HS-27A (cell line): ENCODE results near the gene CIDEB.
"Not testable (repeated sequence)": the region's sequence is repeated elsewhere in the genome, so short reads cannot be mapped to it uniquely, and the experiment has no call there.

Experiments used
- DNase-seq: peaks from one replicate; pipeline ENCODE4 v3.0.0-alpha.2; 2012; ENCODE audit warnings: low read depth, missing footprints

CIDEB gene

GRCh38 chr14:24307575-24308341 is at the start of gene CIDEB:
Gene CIDEB, minus strand, starts transcription at chr14:24307977. Its CDS starts 119 bp downstream, at chr14:24307858.
- no peak for DNase-seq

GRCh38 chr14:24356208-24356607 is 48.4 kb upstream of the CIDEB start:
- no peak for DNase-seq

- DNase-seq: no peak
Observed at GRCh38 chr14:24355009-24355408, 47.2 kb upstream of the CIDEB start.

- DNase-seq: not testable (repeated sequence)
Observed at GRCh38 chr14:24354482-24354825, 46.7 kb upstream of the CIDEB start.

GRCh38 chr14:24353559-24354481 is 46.0 kb upstream of the CIDEB start:
- no peak for DNase-seq

GRCh38 chr14:24351517-24351916 is 43.7 kb upstream of the CIDEB start:
- no peak for DNase-seq

GRCh38 chr14:24349742-24350141 is 42.0 kb upstream of the CIDEB start:
- DNase-seq: no peak

GRCh38 chr14:24348186-24348585 is 40.4 kb upstream of the CIDEB start:
- no peak for DNase-seq

GRCh38 chr14:24347134-24347533 is 39.4 kb upstream of the CIDEB start:
- no peak for DNase-seq

GRCh38 chr14:24343795-24344660 is 36.3 kb upstream of the CIDEB start:
- DNase-seq: no peak

GRCh38 chr14:24342889-24343288 is 35.1 kb upstream of the CIDEB start:
- DNase-seq: no peak

GRCh38 chr14:24340606-24341005 is 32.8 kb upstream of the CIDEB start:
- no peak for DNase-seq

GRCh38 chr14:24339284-24340151 is 31.7 kb upstream of the CIDEB start, which contains the start of gene RIPK3:
Gene RIPK3, minus strand, starts transcription at chr14:24339991. Its CDS starts 165 bp downstream, at chr14:24339826.
- DNase-seq: no peak

- DNase-seq: no peak
Observed at GRCh38 chr14:24338843-24339242, 31.1 kb upstream of the CIDEB start.

- no peak for DNase-seq
Observed at GRCh38 chr14:24337824-24338175, 30.0 kb upstream of the CIDEB start.

GRCh38 chr14:24337144-24337823 is 29.5 kb upstream of the CIDEB start:
- DNase-seq: no peak

- DNase-seq: no peak
Observed at GRCh38 chr14:24335461-24336171, 27.8 kb upstream of the CIDEB start.

- DNase-seq: no peak
Observed at GRCh38 chr14:24334431-24335291, 26.9 kb upstream of the CIDEB start, which contains the start of gene ADCY4. Gene ADCY4, minus strand, starts transcription at chr14:24335071. Its CDS starts 419 bp downstream, at chr14:24334652.
